DMS53 treated with DMSO at 0.1 percent for 48 hours (cell line): Measurements from ENCODE around the gene ARL8B.
"Not testable (repeated sequence)": the region's sequence is repeated elsewhere in the genome, so short reads cannot be mapped to it uniquely, and the experiment has no call there.

Source experiments
- DNase-seq: peaks from one replicate; lab custom pipeline; 2025; ENCODE audit not compliant: unreplicated experiment; lab: John Stamatoyannopoulos, UW

Gene ARL8B

GRCh38 chr3:5110337-5110736 is 11.8 kb upstream of the ARL8B start:
- no peak for DNase-seq

- no peak for DNase-seq
Observed at GRCh38 chr3:5112043-5112442, 10.0 kb upstream of the ARL8B start.

GRCh38 chr3:5113726-5114125 is 8.4 kb upstream of the ARL8B start:
- not testable (repeated sequence) for DNase-seq

GRCh38 chr3:5115506-5116162 is 6.5 kb upstream of the ARL8B start:
- no peak for DNase-seq

- no peak for DNase-seq
Observed at GRCh38 chr3:5116538-5116937, 5.6 kb upstream of the ARL8B start.

DNA sequence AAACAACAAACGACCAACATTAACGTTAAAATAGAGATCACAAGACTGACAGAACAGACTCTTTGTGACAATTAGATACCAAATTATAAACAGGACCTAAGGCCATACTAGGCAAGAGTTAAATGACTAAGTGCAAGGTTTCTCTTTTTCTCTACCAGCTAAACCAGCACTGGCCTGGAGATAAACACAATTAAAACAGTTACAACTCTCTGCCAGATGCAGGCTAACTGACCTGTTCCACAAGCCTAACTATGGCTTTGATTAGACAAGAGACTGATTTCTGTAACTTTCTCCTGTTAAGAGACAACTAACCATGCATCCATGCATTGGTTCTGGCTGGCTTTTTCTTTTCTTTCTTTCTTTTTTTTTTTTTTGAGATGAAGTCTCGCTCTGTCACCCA is 1.6 kb upstream of the ARL8B start:
- no peak for DNase-seq

DNA sequence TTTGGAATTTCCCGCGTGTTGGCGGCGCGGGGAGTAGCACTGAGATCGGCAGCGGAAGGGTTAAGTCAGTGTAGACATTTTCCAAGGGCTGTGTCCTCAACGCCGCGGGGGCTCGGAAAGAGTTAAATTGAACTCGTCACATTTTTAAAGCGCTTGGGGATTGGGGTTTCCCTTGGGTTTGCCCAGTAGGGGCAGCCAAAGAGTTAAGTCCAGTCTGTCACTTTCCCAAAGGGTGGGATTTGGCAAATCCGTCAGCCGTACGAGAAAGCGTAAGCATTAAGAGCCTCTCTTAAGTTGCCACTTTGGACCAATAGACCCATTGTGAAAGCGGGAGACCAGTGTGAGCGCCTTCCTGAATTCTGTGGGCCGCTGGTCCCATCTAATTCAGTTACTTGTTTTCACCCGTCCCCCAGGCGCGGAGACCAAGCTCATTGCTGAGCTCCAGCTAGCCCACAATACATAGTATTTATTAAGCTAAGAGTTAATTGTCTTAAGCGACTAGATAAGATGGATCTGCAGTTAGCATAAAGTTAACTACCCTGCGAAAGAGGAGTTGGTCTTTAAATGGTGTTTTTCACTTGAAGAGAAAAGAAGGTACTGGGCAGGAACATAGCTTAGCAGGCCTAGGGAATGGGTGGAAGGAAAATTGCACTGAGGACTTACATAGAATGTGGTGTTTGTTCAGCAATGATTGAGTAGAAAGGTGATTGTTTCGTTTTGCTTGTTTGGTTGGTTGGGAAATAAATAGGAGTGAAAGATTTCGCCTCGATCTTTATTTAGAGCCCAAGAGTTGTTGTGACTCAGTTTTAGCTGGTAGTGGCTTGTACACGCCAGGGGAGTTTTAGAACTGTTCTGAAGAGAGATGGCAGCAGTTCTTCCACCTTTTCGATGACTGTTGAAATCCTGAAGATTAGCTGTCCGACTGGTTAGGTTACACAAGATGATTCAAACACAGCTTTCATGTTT is 932 bp downstream of the ARL8B start:
- DNase-seq: no peak

GRCh38 chr3:5123937-5124336 is 1.8 kb downstream of the ARL8B start:
- DNase-seq: no peak

- no peak for DNase-seq
Observed at GRCh38 chr3:5126586-5126985, 4.5 kb downstream of the ARL8B start.

GRCh38 chr3:5128849-5129248 is 6.8 kb downstream of the ARL8B start:
- DNase-seq: no peak

- DNase-seq: no peak
Observed at GRCh38 chr3:5133239-5134018, 11.3 kb downstream of the ARL8B start.

GRCh38 chr3:5134019-5134391 is 11.9 kb downstream of the ARL8B start:
- no peak for DNase-seq

DNA sequence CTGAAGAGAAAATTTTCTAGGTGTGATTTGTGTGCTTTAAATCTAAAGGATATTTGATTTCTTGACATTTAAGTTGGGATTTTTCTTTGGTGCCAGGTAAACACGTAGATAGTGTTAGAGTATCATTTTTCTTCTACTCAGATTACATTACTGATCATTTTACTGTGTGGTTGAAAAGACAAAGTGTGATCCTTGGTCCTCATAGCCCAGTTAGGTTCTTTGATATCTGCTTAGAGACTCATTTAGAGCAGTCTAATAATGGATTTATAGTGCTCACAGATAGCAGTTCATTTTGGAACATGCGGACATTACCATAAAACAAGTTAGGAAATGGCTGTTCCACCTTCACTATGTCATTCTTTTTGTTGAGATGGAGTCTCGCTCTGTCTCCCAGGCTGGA is 12.4 kb downstream of the ARL8B start:
- no peak for DNase-seq

DNA sequence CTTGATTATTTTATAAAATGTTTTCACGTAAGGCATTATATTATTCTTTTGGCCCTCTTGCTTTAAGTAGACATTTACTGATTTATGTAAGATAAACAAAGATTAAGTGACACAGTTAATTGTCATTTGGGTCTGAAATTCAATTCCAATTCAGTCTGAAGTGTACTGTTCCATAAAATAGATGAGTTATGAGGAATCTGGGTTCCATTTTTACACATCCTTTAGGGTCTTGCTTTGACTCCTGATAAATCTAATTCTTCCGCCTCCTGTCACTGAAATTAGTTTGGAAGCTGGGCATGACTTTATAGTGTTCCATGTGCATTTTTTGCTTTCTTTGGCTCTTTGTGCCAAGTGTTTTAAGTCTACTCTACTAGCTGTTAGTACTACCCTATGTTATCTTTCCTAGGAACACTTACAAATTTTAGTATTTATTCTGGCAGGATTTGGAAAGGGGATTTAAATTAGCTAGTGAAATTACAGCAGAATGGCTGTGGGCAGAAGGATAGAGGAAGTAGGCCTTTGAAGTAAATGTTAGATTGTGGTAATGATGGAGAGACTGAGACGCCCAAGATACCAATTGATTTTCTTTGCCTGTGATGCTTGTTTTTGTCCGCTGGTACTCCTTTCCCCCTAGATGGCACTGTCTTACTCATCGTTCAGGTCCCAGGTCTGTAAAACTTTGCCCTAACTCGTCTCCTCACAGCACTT is 14.3 kb downstream of the ARL8B start:
- DNase-seq: no peak

- DNase-seq: no peak
Observed at GRCh38 chr3:5136919-5137429, 14.9 kb downstream of the ARL8B start.

DNA sequence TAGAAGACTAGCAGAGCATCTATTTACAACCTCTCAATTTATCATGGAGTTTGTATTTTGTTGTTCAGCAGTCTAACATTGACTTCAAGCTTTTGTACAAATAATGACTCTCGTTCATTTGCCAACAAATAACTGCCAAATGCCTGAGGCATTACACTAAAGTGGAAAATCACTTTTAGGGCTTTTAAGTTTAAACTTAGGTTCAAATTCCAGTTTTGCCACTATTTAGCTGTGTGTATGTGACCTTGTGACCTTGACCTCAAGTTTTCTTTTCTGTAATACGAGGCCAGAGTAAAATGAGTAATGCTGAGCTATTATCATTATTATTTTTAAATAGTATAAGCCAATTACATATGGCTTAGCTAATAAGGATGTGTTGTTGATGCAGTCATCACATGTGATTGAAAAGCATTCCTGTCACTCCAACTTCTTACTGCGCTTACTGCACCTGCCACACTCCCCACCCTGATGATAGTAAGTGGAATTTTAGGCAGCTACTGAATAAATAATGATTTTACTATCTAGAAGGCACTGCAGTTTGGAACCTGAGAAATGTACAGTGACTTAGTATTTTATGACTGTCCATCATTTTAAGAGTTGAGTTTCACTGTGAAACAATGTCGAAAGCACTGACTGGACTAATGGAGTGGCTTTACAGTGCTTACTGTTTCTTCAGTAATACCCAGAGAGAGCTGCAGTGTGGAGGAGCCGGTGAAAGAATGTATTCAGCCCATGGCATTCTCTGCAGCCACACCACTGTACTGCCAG is 16.3 kb downstream of the ARL8B start:
- DNase-seq: no peak

DNA sequence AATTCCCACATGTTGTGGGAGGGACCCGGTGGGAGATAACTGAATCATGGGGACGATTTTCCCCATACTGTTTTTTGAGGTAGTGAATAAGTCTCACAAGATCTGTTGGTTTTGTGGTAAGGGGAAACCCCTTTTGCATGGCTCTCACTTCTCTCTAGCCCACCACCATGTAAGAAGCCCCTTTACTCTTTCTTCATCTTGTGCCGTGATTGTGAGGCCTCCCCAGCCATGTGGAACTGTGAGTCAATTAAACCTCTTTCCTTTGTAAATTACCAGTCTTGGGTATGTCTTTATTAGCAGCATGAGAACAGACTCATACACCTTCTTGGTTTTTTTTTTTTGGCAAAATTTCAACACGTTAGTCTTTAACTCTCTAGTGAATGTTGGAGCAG is 18.1 kb downstream of the ARL8B start:
- DNase-seq: no peak

DNA sequence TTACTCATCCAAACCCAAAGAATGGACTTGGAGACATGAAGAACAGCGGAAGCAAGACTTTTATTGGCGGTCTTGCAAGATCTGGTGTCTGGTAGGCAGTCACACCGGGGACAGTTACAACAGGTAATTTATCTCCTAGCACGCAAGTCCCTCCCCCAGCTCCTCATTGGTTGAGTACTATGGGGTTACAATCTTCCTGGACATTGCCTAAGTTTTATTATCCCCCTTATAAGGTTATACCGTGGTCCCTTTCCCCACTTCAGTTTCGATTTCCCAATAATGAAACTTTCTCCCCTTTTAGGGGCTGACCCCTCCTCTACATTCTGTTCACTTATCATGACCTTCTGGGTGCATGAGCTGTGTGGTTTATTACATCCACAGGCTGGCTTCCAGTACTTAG is 18.7 kb downstream of the ARL8B start:
- DNase-seq: no peak

GRCh38 chr3:5141760-5142159 is 19.7 kb downstream of the ARL8B start:
- DNase-seq: no peak

GRCh38 chr3:5143464-5143863 is 21.4 kb downstream of the ARL8B start:
- DNase-seq: no peak
